Spleen (tissue), 7 donors: ENCODE measurements around the gene MESP2.

Experiments used
- POLR2A ChIP-seq, 3 donors: fragments of 450-650 bp; IDR thresholded peaks; one replicate each; pipeline ENCODE4 v1.5.1; 2017; ENCODE audit warnings: antibody characterized with exemption in 3 of 3, mild to moderate bottlenecking in 1 of 3
- TF ChIP-seq, protein P1 (sequence below), 11 experiments: fragments of 200-600 bp in 7 of 11; fragments of 450-650 bp in 4 of 11; sonication (generic) in 4 of 11; IDR thresholded peaks in 8 of 11; conservative IDR thresholded peaks in 3 of 11; 1 replicate in 7 of 11; 2 replicates in 4 of 11; pipeline versions ENCODE4 v1.4.0 to v1.8.0; 2016 to 2021; ENCODE audit warnings: antibody characterized with exemption in 11 of 11, inconsistent platforms in 4 of 11, mild to moderate bottlenecking in 1 of 11
- donor health status: DM: no; HTN: no; CAD: no; lungs with moderate emphysema.
- donor health status: DM: no; HTN: no; CAD: no.
- donor health status: DM: no; HTN: no; CAD: no.

DNA sequence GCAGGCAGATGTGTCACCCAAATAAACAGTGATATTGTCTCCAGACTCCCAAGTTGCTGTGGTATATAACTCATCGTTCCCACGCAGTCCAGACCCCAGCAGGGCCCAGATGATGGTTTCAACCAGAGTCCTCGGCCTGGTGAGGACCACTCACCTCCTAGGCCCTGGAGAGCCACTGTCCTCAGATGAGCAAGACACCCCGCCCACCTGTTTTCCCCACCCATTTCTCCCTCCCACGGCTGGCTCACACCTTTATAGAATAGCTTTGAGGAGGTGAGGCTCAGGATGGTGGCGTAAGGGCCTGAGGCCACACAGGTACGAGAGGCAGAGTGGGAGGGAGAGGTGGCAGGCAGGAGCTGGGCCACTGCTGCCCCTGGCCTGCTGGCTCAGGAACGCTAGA is 32.5 kb upstream of the MESP2 start:
- no peak for TF ChIP-seq POLR2A (IDR thresholded peaks at IDR 0.05)
- TF ChIP-seq, protein P1, sequence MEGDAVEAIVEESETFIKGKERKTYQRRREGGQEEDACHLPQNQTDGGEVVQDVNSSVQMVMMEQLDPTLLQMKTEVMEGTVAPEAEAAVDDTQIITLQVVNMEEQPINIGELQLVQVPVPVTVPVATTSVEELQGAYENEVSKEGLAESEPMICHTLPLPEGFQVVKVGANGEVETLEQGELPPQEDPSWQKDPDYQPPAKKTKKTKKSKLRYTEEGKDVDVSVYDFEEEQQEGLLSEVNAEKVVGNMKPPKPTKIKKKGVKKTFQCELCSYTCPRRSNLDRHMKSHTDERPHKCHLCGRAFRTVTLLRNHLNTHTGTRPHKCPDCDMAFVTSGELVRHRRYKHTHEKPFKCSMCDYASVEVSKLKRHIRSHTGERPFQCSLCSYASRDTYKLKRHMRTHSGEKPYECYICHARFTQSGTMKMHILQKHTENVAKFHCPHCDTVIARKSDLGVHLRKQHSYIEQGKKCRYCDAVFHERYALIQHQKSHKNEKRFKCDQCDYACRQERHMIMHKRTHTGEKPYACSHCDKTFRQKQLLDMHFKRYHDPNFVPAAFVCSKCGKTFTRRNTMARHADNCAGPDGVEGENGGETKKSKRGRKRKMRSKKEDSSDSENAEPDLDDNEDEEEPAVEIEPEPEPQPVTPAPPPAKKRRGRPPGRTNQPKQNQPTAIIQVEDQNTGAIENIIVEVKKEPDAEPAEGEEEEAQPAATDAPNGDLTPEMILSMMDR (IDR thresholded peaks at IDR 0.05 in 8 of 11, conservative IDR thresholded peaks at IDR 0.05 in 3 of 11), result no peak
